Activated CD4-positive, alpha-beta T cell treated with anti-CD3 and anti-CD28 coated beads, Interleukin-2, amount 50 U/mL, for 16 hours (primary cell): ENCODE measurements around the gene GALR2.

Experiments used
- DNase-seq: peaks from one replicate; pipeline ENCODE4 v3.0.0-alpha.2; 2020

GALR2 gene

GRCh38 chr17:76080768-76081287 lies 6.2 kb downstream of the GALR2 start:
- no peak for DNase-seq

- no peak for DNase-seq
These were observed 7.0 kb downstream of the GALR2 start for GRCh38 chr17:76081295-76082210.

GRCh38 chr17:76082326-76083251 lies 8.0 kb downstream of the GALR2 start:
- DNase-seq: no peak

- DNase-seq: no peak
These were observed 9.1 kb downstream of the GALR2 start for GRCh38 chr17:76083536-76084182.

GRCh38 chr17:76085066-76085730 lies 10.6 kb downstream of the GALR2 start:
- DNase-seq: no peak

GRCh38 chr17:76085731-76086366 lies 11.3 kb downstream of the GALR2 start:
- no peak for DNase-seq

GRCh38 chr17:76086384-76086783 lies 11.8 kb downstream of the GALR2 start:
- no peak for DNase-seq

- no peak for DNase-seq
These were observed 12.9 kb downstream of the GALR2 start for GRCh38 chr17:76087531-76087930.

- DNase-seq: no peak
These were observed 13.7 kb downstream of the GALR2 start for GRCh38 chr17:76088041-76088867.

GRCh38 chr17:76088868-76089576 lies 14.4 kb downstream of the GALR2 start:
- no peak for DNase-seq

GRCh38 chr17:76089680-76090516 lies 15.3 kb downstream of the GALR2 start:
- no peak for DNase-seq

GRCh38 chr17:76090517-76091129 lies 16.0 kb downstream of the GALR2 start:
- no peak for DNase-seq

GRCh38 chr17:76091526-76092286 lies 17.1 kb downstream of the GALR2 start:
- DNase-seq: no peak

- DNase-seq: no peak
These were observed 18.2 kb downstream of the GALR2 start for GRCh38 chr17:76092526-76093413.

- DNase-seq: no peak
These were observed 19.5 kb downstream of the GALR2 start for GRCh38 chr17:76094046-76094445.

- DNase-seq: no peak
These were observed 21.4 kb downstream of the GALR2 start for GRCh38 chr17:76095943-76096342.
